ENCODE measurements around the gene CACNA2D3.
A peak's percentile ranks its signal among the peaks of the same experiment; 100 is the strongest.
"Not testable (repeated sequence)": the region's sequence is repeated elsewhere in the genome, so short reads cannot be mapped to it uniquely, and the experiment has no call there.

CACNA2D3 gene

DNA sequence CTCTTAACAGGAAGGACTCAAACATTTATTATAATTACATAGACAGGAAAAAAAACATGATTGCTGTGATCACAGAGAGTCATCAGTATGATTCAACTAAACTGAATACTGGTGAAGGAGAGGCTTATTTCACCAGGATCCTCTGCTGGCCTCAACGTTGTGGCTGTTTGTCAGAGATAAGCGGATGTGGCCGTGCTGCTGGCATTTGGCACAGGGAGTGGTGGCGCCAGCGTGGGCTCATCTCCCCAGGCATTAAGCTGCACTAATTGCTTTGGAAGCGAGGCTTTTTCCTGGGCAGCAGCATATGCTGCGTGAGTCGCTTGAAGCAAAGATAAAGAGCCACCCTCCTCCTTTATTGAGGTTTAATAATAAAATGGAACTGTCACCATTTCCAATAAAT, 498.8 kb downstream of the CACNA2D3 start:
- peak in 3 of 58 donors; percentile 2 to 17 (median 9) for DNase-seq

DNA sequence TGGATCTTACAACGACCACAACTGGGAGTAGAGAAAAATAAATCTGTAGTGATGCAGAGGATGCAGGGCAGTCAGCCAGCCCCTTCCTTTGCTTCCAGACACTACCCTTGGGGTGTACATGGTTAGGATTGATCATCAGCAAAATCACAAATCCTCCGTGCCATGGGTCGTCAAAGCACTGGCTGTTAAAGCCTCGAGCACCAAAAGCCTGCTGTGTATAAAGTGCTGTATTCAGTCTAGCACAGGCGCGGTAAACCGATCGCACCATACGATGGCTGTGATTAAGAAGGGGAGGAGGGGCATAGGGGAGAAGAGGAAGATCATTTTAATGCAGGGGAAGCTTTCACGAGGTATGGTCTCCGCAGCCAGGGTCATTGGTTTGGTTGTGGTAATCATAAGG, 500.3 kb downstream of the CACNA2D3 start:
- DNase-seq = no peak

DNA sequence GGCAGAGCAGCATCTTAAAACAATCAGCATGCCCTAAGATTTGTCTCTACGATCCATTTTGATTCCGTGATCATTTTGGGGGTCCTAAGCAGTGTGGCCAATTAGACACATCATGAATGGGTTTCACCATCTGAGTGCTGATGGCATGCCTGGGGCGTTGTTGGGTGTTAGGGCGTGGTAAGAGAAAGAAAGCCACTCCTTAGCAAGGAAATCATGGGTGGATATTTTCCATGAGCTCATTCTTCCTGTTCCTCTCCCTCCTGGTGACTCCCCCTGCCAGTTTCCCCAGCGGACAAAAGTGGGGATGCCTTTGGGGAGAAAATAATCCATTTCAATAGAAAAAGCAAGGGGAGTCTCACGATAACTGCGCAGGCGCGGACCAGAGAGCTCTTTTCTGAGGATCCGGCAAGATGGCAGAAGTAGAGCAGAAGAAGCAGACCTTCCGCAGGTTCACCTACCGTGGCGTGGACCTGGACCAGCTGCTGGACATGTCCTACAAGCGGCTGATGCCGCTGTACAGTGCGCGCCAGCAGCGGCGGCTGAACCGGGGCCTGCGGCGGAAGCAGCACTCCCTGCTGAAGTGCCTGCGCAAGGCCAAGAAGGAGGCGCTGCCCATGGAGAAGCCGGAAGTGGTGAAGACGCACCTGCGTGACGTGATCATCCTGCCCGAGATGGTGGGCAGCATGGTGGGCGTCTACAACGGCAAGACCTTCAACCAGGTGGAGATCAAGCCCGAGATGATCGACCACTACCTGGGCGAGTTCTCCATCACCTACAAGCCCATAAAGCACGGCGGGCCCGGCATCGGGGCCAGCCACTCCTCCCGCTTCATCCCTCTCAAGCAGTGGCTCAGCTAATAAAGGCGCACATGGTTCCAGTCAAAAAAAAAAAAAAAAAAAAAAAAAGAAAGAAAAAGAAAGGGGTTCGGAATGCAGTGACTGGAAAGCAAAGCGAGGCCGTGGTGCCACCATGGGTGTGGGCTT, 503.7 kb downstream of the CACNA2D3 start:
- DNase-seq = no peak

DNA sequence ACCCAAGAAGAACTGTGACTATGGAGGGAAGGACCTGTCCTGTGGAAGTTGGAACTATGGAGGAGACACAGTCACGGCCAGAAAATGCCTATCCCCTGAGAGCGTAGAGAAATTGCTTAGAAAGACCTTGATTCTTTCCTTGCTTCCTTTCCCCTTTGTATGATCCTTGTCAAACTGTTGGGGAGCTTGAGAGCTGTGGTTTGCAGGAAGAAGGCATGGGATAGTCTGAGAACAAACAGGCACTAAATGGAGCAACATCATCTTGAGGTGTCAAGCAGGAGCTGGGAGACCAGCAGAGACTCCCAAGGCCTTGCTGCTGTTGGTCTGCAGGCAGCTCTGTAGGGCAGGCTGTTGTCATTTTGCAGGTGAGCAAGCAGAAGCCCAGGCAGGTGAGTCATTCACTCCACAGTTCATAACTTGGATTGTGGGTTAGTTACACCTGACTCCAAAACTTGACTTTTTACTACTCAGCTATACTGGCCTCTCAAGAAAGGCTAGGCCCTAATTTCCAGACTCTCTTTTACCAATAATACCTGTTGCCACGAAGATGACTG, 506.6 kb downstream of the CACNA2D3 start:
- DNase-seq = no peak

DNA sequence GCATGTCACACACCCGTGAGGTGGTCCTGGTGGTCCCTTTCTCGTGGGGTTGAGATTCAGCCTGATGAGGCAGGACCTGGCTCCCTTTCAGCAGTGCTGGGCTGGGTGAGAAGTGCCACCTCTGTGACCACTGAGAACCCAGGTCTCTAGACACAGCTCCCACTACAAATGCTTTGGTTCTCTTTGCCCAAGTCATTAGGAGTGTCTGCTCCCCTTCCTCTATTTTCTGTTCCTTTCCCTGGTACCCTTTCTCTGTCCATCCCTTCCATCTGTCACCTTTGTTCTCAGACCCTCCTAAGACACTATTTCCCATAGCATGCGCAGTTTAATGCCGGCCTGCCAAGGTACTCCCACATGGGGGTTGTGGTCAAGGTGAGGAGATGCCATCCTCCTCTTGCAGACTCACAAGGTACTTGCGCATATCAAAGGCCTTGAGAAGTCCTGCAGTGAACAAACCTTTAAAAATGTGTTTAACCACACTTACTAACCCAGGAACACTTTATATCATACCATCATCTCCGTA, 507.8 kb downstream of the CACNA2D3 start:
- no peak for DNase-seq

DNA sequence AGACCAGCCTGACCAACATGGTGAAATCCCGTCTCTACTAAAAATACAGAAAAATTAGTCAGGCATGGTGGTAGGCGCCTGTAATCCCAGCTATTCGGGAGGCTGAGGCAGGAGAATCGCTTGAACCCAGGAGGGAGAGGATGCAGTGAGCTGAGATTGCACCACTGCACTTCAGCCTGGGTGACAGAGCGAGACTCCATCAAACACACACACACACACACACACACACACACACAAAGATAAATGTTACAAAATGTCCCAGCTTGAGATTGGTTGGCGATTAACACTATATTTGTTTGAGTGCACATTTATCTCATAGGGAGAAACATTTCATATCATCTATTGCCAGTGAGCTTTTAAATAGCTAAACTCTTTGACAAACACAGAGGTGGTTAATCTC, 508.6 kb downstream of the CACNA2D3 start:
- not testable (repeated sequence) for DNase-seq

DNA sequence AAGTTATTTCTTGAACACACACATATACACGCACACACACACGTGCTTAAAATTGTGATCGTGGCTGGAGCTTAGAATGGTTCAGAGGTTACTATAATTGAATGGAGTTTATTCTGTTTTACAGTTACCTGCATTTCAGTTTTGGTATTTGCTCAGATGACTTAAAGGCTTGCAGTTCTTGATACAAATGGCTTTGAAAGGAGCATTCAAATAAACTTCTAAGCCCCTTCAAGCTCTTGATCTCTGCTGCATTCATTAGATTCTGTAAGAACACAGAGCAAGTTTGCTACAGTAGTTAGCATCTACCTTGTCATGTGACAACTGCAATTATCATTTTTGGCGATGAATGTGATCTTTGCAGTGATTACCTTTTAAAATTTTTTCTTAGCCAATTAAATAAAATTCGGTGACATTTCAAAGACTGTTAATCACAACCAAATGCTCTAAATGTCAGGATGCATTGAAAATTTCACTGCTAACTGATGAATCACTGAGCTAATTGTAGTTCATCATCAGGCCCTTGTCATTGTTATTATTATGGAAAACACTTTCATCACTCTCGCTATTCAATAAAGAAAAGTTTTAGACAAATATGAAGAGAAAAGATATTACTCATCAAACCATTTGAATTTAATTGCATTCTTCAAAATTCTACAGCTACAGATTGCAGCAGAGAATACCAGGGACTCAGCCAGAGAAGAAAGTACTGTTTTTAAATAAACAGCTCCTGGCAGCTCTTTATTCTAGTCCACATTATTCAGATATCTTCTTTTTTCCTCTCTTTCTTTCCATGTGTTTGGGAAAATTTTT, 509.4 kb downstream of the CACNA2D3 start:
- DNase-seq = no peak

DNA sequence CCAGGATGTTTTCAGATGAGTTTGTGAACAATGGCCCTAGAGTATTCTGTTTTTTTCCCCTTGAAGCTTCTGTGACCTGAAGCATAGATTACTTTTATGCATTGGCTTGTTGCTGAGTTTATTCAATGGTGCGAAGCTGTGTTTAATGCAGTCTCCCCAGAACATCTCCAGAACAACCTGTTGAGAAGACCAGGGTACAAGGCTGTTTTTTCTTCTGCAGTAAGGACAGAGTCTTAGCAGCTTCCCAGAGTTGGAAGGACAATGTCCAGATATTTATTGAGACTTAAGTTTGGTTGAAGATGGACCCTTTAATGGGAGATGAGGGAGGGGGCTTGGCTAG, 509.9 kb downstream of the CACNA2D3 start:
- no peak for DNase-seq

DNA sequence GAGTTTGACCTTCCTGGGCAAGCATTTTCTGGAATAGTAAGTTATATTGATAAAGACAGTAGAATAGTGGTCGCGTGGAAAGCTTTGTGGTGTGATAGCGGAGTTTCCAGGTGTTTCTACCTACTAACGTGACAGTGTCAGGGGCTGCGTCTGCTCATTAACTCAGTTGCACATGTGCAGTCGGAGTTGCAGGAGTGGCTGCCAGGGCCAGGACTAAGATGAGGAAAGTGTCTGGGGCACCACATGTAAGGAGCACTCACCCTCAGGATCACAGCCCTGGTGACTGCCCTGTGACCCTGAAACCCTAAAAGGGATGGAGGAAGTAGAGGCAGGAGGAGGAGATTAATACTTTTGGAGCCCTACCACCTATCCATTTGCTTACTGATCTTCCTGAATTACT, 510.5 kb downstream of the CACNA2D3 start:
- DNase-seq = no peak

DNA sequence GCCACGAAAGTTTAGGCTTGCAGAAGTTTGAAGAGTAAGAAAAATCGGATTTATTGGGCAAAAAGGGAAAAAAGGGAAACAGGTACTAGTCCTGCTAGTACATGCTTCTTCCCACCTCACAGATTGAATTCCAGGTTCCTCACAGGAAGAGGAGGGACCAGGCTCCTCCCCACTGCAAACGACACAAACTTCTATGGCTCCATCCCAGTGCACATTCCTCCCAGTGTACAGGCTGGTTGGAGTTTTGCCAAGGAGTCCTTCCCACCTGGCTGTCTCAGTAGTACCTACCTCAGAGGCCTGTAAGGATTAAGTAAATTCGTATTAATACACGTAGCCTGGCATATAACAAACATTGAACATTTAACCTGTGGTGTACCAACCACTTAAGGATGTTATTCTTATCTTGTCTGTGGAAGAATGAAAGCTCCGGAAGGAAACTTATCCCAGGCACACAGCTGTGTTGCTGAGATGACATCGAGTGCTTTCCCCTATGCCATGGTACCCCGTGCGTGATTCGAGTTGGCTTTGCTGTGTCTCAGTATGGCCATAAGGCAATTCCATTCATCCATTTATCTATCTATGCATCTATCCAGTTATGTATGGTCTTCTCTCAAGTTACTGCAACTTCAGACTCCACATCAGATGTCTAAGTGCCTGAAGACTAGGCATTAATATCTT, 511.2 kb downstream of the CACNA2D3 start:
- no peak for DNase-seq

DNA sequence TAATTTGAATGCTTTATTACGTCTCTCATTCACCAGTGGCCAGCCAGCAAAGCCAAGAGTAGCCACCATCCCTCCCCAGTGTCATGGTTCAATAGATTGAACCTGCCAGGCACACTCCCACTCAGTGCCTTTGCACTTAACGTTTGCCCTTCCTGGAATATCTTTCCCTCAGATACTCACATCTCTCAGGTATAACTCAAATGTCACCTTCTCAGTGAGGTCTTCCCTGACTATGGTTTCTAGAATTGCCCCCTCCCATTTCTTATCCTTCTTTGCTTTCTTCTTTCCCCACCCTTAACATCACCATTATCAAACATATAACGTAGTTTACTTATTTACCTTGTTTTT, 511.7 kb downstream of the CACNA2D3 start:
- DNase-seq = no peak

DNA sequence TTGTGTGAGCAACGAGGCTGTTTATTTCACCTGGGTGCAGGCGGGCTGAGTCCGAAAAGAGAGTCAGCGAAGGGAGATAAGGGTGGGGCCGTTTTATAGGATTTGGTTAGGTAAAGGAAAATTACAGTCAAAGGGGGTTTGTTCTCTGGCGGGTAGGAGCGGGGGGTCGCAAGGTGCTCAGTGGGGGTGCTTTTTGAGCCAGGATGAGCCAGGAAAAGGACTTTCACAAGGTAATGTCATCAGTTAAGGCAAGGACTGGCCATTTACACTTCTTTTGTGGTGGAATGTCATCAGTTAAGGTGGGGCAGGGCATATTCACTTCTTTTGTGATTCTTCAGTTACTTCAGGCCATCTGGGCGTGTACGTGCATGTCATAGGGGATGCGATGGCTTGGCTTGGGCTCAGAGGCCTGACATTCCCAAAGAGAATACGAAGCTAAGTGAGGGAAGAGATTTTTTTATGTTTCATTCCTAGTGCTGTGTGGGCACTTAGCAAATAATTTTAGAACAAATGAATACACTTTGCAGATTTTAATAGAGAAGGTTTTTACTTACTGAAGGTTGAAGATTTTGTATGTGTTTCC, 517.5 kb downstream of the CACNA2D3 start:
- not testable (repeated sequence) for DNase-seq

DNA sequence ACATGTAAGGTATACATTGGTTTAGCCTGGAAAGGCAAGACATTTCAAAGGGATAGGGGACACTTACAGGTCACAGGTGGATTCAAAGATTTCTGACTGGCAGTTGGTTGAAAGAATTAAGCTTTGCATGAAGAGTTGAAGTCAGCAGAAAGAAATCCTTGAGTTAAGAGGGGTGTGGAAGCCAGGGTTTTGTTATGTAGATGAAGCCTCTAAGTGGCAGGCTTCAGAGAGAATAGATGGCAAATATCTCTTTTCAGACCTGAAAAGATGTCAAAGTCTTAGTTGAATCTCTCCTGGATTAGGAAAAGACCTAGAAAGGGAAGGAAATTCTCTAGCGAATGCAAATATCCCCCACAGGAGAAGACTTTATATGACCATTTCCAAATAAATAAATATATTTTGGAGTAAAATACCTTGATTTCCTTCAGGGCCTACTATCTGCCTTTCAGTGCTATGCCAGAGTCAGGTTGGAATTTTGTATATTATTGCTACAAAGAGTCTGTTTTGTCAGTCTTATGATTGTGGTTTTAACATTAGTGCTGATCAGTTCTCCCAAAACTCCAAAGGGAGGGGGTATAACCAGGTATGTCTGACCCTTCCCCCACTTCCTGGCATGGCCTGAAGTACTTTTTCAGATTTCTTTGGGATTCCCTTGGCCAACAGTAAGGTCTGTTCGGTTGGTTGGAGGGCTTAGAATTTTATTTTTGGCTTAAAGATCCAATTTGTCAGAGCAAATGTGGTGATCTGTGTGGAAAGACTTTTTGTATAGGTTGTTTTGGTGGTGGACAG, 519.1 kb downstream of the CACNA2D3 start:
- DNase-seq = no peak

DNA sequence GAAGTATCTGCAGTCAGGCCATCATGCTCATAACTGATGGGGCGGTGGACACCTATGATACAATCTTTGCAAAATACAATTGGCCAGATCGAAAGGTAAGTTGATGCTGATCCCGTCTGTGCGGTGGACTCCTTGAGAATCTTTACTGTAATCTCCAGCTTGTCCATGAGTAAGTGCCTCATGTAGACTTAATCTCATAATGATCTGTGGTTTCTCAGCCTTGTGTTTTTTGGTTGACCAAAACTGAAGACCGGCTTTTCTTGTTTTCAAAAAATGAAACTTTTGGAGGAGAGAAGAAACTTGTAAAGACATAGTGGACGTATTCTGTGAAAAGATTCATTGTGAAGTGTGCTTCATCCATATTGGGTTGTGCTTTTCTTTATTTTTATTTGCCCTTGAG, 519.8 kb downstream of the CACNA2D3 start:
- DNase-seq = no peak

DNA sequence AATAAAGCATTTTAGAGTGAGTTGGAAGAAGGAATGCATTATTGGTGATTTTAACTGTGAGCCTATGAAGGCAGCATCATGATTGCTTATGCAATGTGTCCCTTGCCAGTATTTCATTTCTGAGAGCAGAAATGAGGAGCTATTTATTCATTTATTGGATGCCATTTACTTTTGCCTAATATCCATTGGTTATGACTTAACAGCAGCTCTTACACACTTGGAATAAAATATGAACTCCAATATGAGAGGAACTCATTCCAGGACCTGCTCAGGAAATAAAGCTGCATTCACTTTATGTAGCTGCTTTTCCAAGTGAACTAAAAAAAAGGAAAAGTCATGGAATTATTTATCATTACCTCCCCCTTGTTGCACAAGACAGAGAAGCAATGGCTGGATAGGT, 525.4 kb downstream of the CACNA2D3 start:
- no peak for DNase-seq

DNA sequence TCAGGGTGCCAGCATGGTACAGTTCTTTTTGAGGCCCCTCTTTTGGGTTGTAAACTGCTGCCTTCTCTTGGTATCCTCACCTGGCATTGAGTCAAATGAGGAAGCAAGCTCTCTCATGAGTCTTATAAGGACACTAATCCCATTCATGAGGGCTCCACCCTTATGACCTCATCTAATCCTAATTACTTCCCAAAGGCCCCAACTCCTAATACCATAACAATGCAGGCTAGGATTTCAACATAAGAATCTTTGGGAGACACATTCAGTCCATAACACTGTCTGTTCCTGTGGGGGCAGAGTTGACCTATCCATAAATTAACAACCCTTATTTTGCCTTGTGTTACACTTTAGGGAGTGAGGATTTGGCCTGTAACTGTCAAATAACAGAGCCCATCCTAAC, 527.2 kb downstream of the CACNA2D3 start:
- no peak for DNase-seq

DNA sequence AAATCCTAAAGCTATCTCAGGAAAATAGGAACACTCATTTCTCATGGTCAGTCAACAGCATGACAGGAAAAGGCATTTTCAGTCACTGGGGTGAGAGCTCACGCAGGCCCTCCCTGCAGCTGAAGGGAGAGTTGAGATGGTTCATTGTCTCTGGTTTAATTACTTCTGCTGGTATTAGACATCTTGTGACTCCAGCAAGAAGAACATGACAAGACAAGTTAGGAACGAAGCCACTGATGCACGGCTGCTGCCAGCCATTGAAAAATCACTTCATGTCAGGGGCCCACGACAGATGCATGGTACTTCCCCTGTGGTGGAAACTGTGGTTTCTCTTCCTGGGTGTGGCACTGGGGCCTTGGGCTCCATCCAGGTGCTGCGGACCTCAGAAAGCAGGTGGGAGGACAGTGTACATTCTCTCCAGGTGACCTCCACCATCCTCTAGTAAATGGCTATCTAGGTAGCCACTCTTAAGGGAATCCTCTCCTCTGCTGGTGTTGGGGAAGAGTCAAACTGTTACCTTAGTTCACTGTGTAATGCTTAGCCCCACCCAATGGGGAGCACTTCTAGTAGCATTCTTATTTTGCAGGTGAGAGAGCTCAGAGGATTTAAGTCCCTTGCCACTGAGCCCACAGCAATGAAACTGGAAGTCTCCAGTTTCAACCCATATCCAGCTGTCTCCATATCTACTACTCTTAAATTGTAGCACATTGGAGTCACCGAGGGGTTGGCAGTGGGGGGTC, 531.3 kb downstream of the CACNA2D3 start:
- DNase-seq = no peak

DNA sequence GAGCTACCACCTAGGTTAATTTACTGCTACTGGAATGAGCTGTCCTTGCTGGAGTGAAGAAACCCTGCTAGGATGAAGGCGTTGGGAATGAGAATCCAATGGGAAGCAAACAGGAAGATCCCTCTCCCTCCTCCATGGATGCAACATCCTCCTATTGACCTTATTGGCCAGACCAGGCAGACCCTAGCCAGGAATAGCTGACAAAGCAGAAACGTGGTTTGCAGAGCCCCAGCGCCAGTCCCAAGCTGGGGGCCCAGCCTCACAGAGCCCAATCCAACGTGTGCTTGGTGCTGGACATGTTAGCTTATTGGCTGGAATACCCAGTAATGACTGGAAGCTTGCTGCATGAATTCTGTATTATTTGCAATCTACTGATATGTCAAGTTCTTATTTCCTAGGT, 532.4 kb downstream of the CACNA2D3 start:
- DNase-seq = no peak

DNA sequence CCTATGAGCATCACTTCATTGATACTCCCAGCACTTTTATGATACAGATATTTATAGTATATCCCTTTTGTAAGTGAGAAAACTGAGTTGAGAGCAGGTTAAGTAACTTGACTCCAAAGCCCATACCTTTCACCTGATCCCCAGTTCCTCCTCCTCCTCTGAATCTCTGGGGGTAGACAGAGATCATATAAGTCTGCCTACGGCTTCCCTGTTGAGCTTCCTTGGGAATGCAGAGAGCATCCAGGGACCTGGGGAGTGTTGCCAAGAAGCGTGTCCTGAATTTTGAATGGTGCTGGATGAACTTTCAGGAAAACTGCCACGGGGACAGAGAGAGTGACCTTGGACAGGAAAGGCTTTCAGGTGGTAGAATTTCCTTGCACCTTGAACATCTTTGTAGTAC, 537.0 kb downstream of the CACNA2D3 start:
- DNase-seq = peak in 4 of 58 donors; percentile 2 to 17 (median 8)
